NCI-H1105 (cell line): ENCODE results near the gene PPIE.

ENCODE experiments used
- DNase-seq: peaks from one replicate; lab custom pipeline; 2025; lab: John Stamatoyannopoulos, UW

PPIE gene

GRCh38 chr1:39738622-39739366, at the start of gene PPIE:
TSS of gene PPIE (plus strand) at chr1:39738882. CDS start at chr1:39738901, 19 bp downstream.
- DNase-seq = peak; percentile 91

DNA sequence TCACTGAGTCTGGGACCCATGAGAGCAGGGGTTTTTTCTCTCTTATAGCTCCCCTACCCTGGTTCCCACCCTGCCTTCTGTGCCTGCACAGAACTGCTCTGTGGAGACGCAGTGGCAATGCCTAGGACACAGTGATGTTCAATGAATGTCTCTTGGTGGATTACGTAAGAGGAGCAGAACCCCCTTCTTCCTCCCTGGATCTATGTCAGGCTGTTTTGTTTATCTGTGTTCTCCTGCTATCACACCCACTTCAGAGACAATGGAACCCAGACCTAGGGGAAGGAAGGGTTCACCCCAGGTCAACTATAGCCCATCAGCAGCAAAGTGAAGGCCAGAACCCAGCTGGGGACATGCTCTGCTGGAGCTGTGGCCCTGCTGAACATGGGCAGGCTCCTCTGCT, 49.5 kb upstream of the PPIE start:
- no peak for DNase-seq

DNA sequence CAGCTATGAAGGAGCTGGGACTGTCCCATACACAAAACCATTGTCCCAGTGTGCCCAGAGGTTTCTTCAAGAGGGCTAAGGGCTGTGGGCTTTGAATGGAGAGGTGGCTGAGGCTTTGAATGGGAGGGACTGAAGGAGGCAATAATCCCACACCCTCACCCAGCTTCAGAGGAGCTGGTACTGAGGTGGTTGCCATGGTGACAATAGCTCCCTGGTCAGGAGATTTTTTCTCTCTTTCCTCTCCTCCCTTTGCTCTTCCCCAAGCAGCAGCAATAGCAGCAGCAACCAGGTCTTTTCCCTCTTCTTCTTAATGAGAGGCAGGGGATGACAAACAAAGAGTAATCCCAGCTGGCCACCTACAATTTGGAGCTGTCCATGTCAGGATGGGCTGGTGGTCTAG, 49.0 kb upstream of the PPIE start:
- peak; percentile 6 for DNase-seq

GRCh38 chr1:39690225-39690624, 48.5 kb upstream of the PPIE start:
- no peak for DNase-seq

DNA sequence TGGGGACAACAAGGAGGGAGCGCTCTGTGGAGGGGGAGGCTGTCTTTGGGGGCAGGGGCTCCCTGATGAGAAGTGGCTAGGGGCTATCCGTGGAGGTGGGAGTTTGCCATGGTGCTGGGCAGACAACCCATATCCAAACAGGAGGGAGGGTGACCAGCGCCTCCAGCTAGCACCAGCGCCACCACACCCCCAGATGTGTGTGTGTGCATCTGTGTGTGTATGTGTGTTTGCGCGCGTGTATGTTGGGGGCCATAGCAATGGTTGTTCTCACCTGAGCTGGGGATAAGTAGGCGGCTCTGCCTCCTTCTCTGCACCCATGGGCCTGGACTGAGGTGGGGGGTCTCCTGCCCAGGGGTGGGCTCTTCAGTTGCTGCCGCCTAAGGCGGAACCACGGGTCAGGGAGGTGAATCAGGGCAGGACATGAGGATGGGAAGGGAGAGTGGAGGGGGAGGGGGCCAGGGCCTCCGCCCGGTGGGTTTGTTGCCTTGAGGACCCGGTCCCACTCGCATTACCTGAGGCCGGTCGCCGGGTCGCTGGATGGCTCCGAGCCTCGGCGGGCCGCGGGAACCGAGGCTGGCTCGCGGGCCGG, 47.8 kb upstream of the PPIE start:
- DNase-seq = no peak

DNA sequence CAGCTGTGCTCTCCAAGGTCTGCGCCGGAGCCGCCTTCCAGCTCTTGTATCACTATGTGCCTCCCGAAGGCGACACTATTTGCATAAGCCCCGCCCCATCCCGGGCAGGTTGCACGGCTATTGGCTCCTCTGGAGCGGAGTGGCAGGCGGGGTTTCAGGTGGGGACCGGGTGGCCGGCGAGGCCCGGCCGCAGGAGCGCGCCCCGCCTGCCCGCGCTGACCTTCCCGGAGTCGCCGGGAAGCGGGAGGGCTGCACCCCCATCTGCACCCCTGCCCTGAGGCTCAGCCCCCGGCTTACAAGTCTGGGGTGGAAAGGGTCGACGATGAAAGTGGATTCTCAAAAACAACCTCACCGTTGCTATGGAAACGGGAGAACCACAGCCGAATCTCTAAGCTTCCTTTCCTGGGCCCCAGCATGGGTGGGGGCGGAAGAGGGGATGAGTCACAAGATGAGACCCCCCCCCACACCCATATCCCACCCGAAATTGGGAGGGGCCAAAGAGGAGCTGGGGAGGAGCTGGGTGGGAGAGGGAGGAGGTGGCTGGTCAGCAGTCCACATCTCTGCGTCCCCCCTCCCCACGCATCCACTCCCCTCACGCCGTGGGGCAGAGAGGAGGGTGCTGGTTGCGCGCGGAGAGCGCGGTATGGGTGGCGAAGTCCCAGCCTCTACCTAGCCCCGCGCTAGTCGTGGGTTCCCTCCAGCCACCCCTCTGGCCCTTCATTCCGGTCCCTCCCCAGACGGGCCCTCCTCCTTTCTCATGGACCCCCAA, 47.1 kb upstream of the PPIE start, which contains the start of gene HPCAL4:
Gene HPCAL4 (minus strand): TSS at position 51 of the 769 bp plus-strand sequence. CDS start 6,830 bp downstream, outside the sequence.
- peak; percentile 91 for DNase-seq

GRCh38 chr1:39692152-39693074, 46.3 kb upstream of the PPIE start:
- peak; percentile 63 for DNase-seq

DNA sequence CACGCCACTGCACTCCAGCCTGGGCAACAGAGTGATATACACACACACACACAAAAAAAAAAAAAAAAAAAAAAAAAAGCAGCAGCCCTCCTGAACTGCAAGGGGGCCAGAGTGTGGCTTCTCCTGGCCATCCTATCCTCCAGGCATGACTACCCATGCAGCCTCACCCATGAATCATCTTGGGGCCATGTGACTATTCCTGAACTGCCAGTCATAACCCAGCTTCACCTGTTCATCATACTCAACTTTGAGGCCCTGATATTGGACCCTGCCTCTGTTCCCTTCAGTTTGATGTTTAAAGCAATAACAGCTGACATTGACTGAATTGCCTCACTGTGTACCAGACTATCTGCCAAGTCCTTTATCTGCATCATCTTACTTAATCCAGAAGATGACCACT, 44.7 kb upstream of the PPIE start:
- DNase-seq = no peak

- no peak for DNase-seq
Observed at GRCh38 chr1:39695016-39695415, 43.7 kb upstream of the PPIE start.

- DNase-seq = no peak
Observed at GRCh38 chr1:39696448-39696847, 42.2 kb upstream of the PPIE start.

DNA sequence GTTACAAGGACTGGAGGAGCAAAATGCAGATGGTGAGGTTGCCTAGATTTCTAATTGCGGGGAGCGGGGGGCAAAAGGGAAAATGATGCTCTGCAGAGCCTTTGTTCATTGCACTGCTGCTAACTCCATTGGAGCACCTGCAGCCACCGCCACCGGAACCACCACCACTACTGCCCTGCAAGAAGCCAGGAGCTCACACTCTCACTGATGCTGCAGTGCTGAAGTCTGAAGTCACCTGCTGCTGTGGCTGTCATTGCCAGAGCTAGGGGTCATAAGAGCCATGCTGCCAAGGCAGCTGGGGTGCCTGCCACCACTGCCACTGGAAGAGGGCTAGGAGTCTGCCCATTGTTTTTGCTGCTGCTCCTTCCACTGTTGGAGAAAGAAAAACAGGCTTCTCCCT, 40.1 kb upstream of the PPIE start:
- no peak for DNase-seq

GRCh38 chr1:39699419-39699818, 39.3 kb upstream of the PPIE start:
- DNase-seq = no peak

DNA sequence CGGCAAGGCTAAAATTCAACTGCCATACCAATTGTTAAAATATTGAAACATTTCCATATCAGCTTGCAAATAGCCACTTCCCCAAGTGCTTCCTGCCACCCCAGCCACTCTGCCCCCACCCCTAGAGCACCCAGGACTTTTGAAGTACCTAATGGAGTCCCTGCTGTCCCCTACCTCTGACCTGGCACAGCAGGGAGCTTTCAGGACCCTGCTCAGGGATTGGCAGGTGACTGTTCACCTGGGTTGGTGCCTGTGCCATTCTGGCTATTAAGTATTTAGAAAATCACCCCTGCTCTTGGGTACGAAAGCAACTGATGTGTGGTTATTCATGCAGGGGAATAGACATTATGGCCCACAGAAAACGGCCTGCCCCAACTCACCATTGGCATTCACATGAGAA, 38.3 kb upstream of the PPIE start:
- DNase-seq = no peak

DNA sequence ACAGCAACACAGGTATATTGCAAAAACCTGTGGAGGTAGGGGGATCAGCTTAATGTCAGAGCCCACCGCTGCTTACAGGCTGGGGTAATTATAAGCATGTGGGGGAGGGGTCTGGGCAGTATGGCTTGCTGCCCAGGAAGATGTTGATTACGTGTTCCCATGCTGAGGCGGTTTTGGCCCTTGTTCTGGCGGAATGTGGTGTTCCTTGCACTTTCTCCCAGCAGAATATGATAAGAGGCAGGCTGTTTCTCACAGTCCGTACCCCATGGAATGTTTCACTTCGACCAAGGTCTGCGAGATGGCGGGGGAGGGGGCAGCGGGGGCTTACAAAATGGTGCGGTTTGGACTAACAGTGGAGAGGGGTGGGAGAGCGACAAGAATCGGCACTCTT, 37.6 kb upstream of the PPIE start:
- peak; percentile 50 for DNase-seq

DNA sequence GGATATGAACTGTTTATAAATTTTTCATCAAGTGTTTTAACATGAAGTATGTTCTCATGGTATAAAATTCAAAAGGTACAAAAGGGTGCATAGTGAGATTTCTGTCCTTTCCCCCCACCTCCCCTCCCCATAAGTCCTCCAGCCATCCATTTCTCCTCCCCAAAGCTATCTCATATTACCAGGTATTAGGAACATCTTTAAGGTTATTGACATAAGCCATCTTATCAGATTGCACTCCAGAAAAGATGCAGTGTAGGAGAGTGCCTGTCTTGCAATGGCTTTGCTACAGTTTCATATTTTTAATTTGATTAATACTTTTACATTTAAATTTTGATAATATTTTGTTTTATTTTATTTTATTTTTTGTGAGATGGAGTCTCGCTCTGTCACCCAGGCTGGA, 33.9 kb upstream of the PPIE start:
- DNase-seq = no peak

- DNase-seq = no peak
Observed at GRCh38 chr1:39707506-39707905, 31.2 kb upstream of the PPIE start.

GRCh38 chr1:39711104-39711965, 27.3 kb upstream of the PPIE start:
- no peak for DNase-seq

- no peak for DNase-seq
Observed at GRCh38 chr1:39711966-39712340, 26.7 kb upstream of the PPIE start.

DNA sequence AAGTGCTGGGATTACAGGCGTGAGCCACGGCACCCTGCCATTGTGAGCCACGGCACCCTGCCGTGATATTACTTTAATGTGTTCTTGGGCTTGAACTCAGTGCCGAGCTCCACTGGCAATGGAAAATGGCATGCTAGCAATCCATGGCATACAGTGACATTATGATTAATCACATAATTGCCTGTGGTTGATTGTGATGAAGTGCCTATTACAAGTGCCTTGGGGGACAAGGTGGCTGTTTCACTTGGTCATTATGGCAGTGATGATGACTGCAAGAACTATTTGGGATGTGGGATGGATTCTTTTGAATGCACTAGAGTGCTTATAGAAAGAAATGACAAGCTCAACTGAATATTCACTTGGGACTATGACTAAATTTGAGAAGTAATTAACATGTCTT, 25.1 kb upstream of the PPIE start:
- DNase-seq = no peak

DNA sequence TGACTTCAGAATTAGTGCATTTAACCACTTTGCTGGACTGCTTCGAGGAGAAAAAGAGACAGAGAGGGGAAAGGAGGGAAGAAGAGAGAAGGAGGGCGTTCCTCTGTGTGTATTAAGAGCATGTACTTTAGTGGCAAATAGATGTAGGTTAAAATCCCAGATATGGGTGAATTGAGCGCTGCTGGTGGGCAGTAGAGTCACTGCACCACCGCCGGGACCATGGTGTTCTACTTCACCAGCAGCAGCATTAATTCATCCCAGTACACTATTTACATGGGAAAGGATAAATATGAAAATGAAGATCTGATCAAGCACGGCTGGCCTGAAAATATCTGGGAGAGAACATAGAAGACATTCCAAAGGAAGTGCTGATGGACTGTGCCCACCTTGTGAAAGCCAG, 20.9 kb upstream of the PPIE start:
- no peak for DNase-seq
